Measurements from ENCODE around the gene ZYX. TPM values are rescaled to one million over a fixed set of nuclear protein-coding genes. Genes with fewer than 3 reads are reported as not detected.

Gene ZYX
- total and polyA plus RNA-seq, 2 donors from 2014 or later = 50.1 to 193 TPM

GRCh38 chr7:143354376-143354775 is 26.8 kb upstream of the ZYX start:
- no peaks in the 10 kb centered on the region for H3K36me3 ChIP-seq (ENCODE audit: control insufficient read depth in 2 of 3, insufficient read depth in 3 of 3, low read length in 3 of 3)
- no peaks in the 10 kb centered on the region for H3K4me1 ChIP-seq (ENCODE audit: control insufficient read depth in 2 of 3, insufficient read depth in 2 of 3, low read depth in 1 of 3, low read length in 3 of 3)
- intact Hi-C loops (cut with DNase I) = no loop called here
- H3K27ac ChIP-seq (ENCODE audit: low read depth in 2 of 2, low read length in 2 of 2) = no peak overlapping the region
- no peak for TF ChIP-seq CTCF (IDR thresholded peaks at IDR 0.05; ENCODE audit: borderline replicate concordance, extremely low read depth, insufficient read depth)
- H3K9ac ChIP-seq (ENCODE audit: low read length in 3 of 3) = no peak overlapping the region
- no peaks in the 10 kb centered on the region for H3K9me3 ChIP-seq (ENCODE audit: control insufficient read depth in 2 of 3, insufficient read depth in 1 of 3, low read length in 3 of 3)
- DNase-seq = no peak
- no peak overlapping the region for H3K4me3 ChIP-seq (ENCODE audit: low read length in 3 of 3)
- no peaks in the 10 kb centered on the region for H3K27me3 ChIP-seq (ENCODE audit: control insufficient read depth, insufficient read depth, low read length)
- FAIRE-seq = no peak

GRCh38 chr7:143354965-143355364 is 26.2 kb upstream of the ZYX start:
- Histone ChIP-seq H3K27ac (ENCODE audit: low read depth in 2 of 2, low read length in 2 of 2) (no peak overlapping the region), H3K9ac (ENCODE audit: low read length in 3 of 3) (no peak overlapping the region), H3K36me3 (ENCODE audit: control insufficient read depth in 2 of 3, insufficient read depth in 3 of 3, low read length in 3 of 3) (no peaks in the 10 kb centered on the region), H3K9me3 (ENCODE audit: control insufficient read depth in 2 of 3, insufficient read depth in 1 of 3, low read length in 3 of 3) (no peaks in the 10 kb centered on the region), H3K4me3 (ENCODE audit: low read length in 3 of 3) (no peak overlapping the region), H3K27me3 (ENCODE audit: control insufficient read depth, insufficient read depth, low read length) (no peaks in the 10 kb centered on the region), H3K4me1 (ENCODE audit: control insufficient read depth in 2 of 3, insufficient read depth in 2 of 3, low read depth in 1 of 3, low read length in 3 of 3) (no peaks in the 10 kb centered on the region)
- TF ChIP-seq CTCF (IDR thresholded peaks at IDR 0.05; ENCODE audit: borderline replicate concordance, extremely low read depth, insufficient read depth) = no peak
- intact Hi-C loops (cut with DNase I) = no loop called here
- DNase-seq = no peak
- FAIRE-seq = no peak

- Histone ChIP-seq H3K9me3 (ENCODE audit: control insufficient read depth in 2 of 3, insufficient read depth in 1 of 3, low read length in 3 of 3) (no peaks in the 10 kb centered on the region), H3K4me3 (ENCODE audit: low read length in 3 of 3) (no peak overlapping the region), H3K27me3 (ENCODE audit: control insufficient read depth, insufficient read depth, low read length) (peaks cover 2% of the 10 kb centered on the region), H3K9ac (ENCODE audit: low read length in 3 of 3) (no peak overlapping the region), H3K36me3 (ENCODE audit: control insufficient read depth in 2 of 3, insufficient read depth in 3 of 3, low read length in 3 of 3) (no peaks in the 10 kb centered on the region), H3K4me1 (ENCODE audit: control insufficient read depth in 2 of 3, insufficient read depth in 2 of 3, low read depth in 1 of 3, low read length in 3 of 3) (no peaks in the 10 kb centered on the region), H3K27ac (ENCODE audit: low read depth in 2 of 2, low read length in 2 of 2) (no peak overlapping the region)
- no peak for FAIRE-seq
- no peak for DNase-seq
- intact Hi-C loops (cut with DNase I) = no loop called here
- no peak for TF ChIP-seq CTCF (IDR thresholded peaks at IDR 0.05; ENCODE audit: borderline replicate concordance, extremely low read depth, insufficient read depth)
Measured at GRCh38 chr7:143355450-143356385, 25.4 kb upstream of the ZYX start.

All from kidney (tissue), 14 donors.